GM12892 (cell line): Measurements from ENCODE around the gene KHDC4.
A peak's percentile ranks its signal among the peaks of the same experiment; 100 is the strongest.

Experiments used
- DNase-seq: peaks from one replicate; pipeline ENCODE4 v3.0.0; 2011; ENCODE audit not compliant: insufficient read length
- FAIRE-seq: peaks from 2 replicates; lab custom pipeline; 2011; peaks lifted over from hg19 to GRCh38; lab: Jason Lieb, UNC
- POLR2A ChIP-seq: IDR thresholded peaks from 2 replicates; pipeline ENCODE4 v1.6.1; 2011; ENCODE audit warnings: low read depth, low read length, control low read depth
- POLR2AphosphoS5 ChIP-seq: IDR thresholded peaks from 2 replicates; pipeline ENCODE4 v1.6.1; 2011; ENCODE audit warnings: low read depth, low read length, control low read depth
- TAF1 ChIP-seq: IDR thresholded peaks from 2 replicates; pipeline ENCODE4 v1.6.1; 2011; ENCODE audit warnings: low read depth, mild to moderate bottlenecking, control low read depth, low read length, borderline replicate concordance

KHDC4 gene

GRCh38 chr1:155968051-155968400 lies 33.8 kb upstream of the KHDC4 start:
- TF ChIP-seq POLR2A (no peak), TAF1 (no peak), POLR2AphosphoS5 (no peak)
- FAIRE-seq, result no peak
- no peak for DNase-seq

- DNase-seq (no peak), FAIRE-seq (no peak)
- TF ChIP-seq TAF1 (no peak), POLR2A (no peak), POLR2AphosphoS5 (no peak)
Observed at GRCh38 chr1:155967341-155968050, 33.3 kb upstream of the KHDC4 start.

- DNase-seq (no peak), FAIRE-seq (no peak)
- TF ChIP-seq POLR2A (no peak), POLR2AphosphoS5 (no peak), TAF1 (no peak)
Observed at GRCh38 chr1:155966750-155967149, 32.5 kb upstream of the KHDC4 start.

- TF ChIP-seq POLR2A (no peak), TAF1 (no peak), POLR2AphosphoS5 (no peak)
- FAIRE-seq (no peak), DNase-seq (no peak)
Observed at GRCh38 chr1:155966135-155966534, 31.9 kb upstream of the KHDC4 start.

- FAIRE-seq (no peak), DNase-seq (no peak)
- TF ChIP-seq TAF1 (no peak), POLR2AphosphoS5 (no peak), POLR2A (no peak)
Observed at GRCh38 chr1:155964193-155964592, 30.0 kb upstream of the KHDC4 start.

GRCh38 chr1:155962599-155963211 lies 28.5 kb upstream of the KHDC4 start:
- TF ChIP-seq TAF1 (no peak), POLR2AphosphoS5 (no peak), POLR2A (no peak)
- FAIRE-seq, result no peak
- DNase-seq, result no peak

- TF ChIP-seq POLR2A (no peak), POLR2AphosphoS5 (no peak), TAF1 (no peak)
- no peak for DNase-seq
- FAIRE-seq, result no peak
Observed at GRCh38 chr1:155961937-155962336, 27.7 kb upstream of the KHDC4 start.

- TF ChIP-seq POLR2A, result no peak
- TF ChIP-seq TAF1, result no peak
- TF ChIP-seq POLR2AphosphoS5, result no peak
- DNase-seq (no peak), FAIRE-seq (no peak)
Observed at GRCh38 chr1:155960081-155960745, 26.0 kb upstream of the KHDC4 start.

- TF ChIP-seq POLR2AphosphoS5 (no peak), TAF1 (no peak), POLR2A (no peak)
- DNase-seq, result no peak
- FAIRE-seq, result no peak
Observed at GRCh38 chr1:155957411-155957915, 23.2 kb upstream of the KHDC4 start.

GRCh38 chr1:155954645-155955044 lies 20.4 kb upstream of the KHDC4 start:
- DNase-seq (no peak), FAIRE-seq (no peak)
- TF ChIP-seq POLR2A, result no peak
- TF ChIP-seq TAF1, result no peak
- no peak for TF ChIP-seq POLR2AphosphoS5

- FAIRE-seq (no peak), DNase-seq (peak; percentile 9)
Observed at GRCh38 chr1:155952505-155952890, 18.3 kb upstream of the KHDC4 start.

More at GRCh38 chr1:155952505-155952890, 18.3 kb upstream of the KHDC4 start:
- no peak for TF ChIP-seq POLR2AphosphoS5
- TF ChIP-seq POLR2A, result no peak
- no peak for TF ChIP-seq TAF1
